ENCODE data around the gene PIBF1. TPM values are rescaled to one million over a fixed set of nuclear protein-coding genes. Genes with fewer than 3 reads are reported as not detected.

PIBF1 gene
- total RNA-seq, 1 donor from 2014 or later: 32.5 TPM

- peak overlapping the region; percentile 95 for H3K4me3 Mint-ChIP-seq
- TF ChIP-seq CTCF (conservative IDR thresholded peaks at IDR 0.05): no peak
- peaks cover 48% of the 10 kb centered on the region for H3K36me3 Mint-ChIP-seq
- peaks cover 46% of the 10 kb centered on the region for H3K27me3 Mint-ChIP-seq
- peaks cover 28% of the 10 kb centered on the region for H3K4me1 Mint-ChIP-seq (ENCODE audit: unreplicated experiment)
- H3K9me3 Mint-ChIP-seq: no peaks in the 10 kb centered on the region
- DNase-seq (ENCODE audit: extremely low spot score, unreplicated experiment): no peak
- peak overlapping the region; percentile 98 for H3K27ac Mint-ChIP-seq
Measured at GRCh38 chr13:73060251-73061160, 278.6 kb downstream of the PIBF1 start.

- no peak for DNase-seq (ENCODE audit: extremely low spot score, unreplicated experiment)
- no peak for TF ChIP-seq CTCF (conservative IDR thresholded peaks at IDR 0.05)
- Mint-ChIP-seq H3K4me3 (peak overlapping the region; percentile 95), H3K9me3 (no peaks in the 10 kb centered on the region), H3K4me1 (ENCODE audit: unreplicated experiment) (peaks cover 23% of the 10 kb centered on the region), H3K27ac (peak overlapping the region; percentile 98), H3K36me3 (peaks cover 55% of the 10 kb centered on the region), H3K27me3 (peaks cover 46% of the 10 kb centered on the region)
Measured at GRCh38 chr13:73061473-73061872, 279.5 kb downstream of the PIBF1 start.

GRCh38 chr13:73061876-73062275, 279.9 kb downstream of the PIBF1 start:
- peak overlapping the region; percentile 95 for H3K4me3 Mint-ChIP-seq
- no peaks in the 10 kb centered on the region for H3K9me3 Mint-ChIP-seq
- TF ChIP-seq CTCF (conservative IDR thresholded peaks at IDR 0.05): no peak
- peaks cover 46% of the 10 kb centered on the region for H3K27me3 Mint-ChIP-seq
- H3K27ac Mint-ChIP-seq: peak overlapping the region; percentile 98
- H3K36me3 Mint-ChIP-seq: peaks cover 55% of the 10 kb centered on the region
- no peak for DNase-seq (ENCODE audit: extremely low spot score, unreplicated experiment)
- peaks cover 23% of the 10 kb centered on the region for H3K4me1 Mint-ChIP-seq (ENCODE audit: unreplicated experiment)

- H3K27me3 Mint-ChIP-seq: peaks cover 46% of the 10 kb centered on the region
- H3K4me3 Mint-ChIP-seq: peak overlapping the region; percentile 95
- H3K27ac Mint-ChIP-seq: peak overlapping the region; percentile 98
- H3K36me3 Mint-ChIP-seq: peaks cover 58% of the 10 kb centered on the region
- H3K4me1 Mint-ChIP-seq (ENCODE audit: unreplicated experiment): peaks cover 23% of the 10 kb centered on the region
- no peak for TF ChIP-seq CTCF (conservative IDR thresholded peaks at IDR 0.05)
- H3K9me3 Mint-ChIP-seq: no peaks in the 10 kb centered on the region
- no peak for DNase-seq (ENCODE audit: extremely low spot score, unreplicated experiment)
Measured at GRCh38 chr13:73062468-73062867, 280.5 kb downstream of the PIBF1 start.

- DNase-seq (ENCODE audit: extremely low spot score, unreplicated experiment): no peak
- TF ChIP-seq CTCF (conservative IDR thresholded peaks at IDR 0.05): no peak
- Mint-ChIP-seq H3K4me3 (peak overlapping the region; percentile 95), H3K9me3 (no peaks in the 10 kb centered on the region), H3K36me3 (peaks cover 60% of the 10 kb centered on the region), H3K27me3 (peaks cover 39% of the 10 kb centered on the region), H3K27ac (peak overlapping the region; percentile 98), H3K4me1 (ENCODE audit: unreplicated experiment) (peaks cover 23% of the 10 kb centered on the region)
Measured at GRCh38 chr13:73063166-73063565, 281.2 kb downstream of the PIBF1 start.

All from type B pancreatic cell (in vitro differentiated cells).